Lower leg skin (tissue), 4 donors: Measurements from ENCODE around the gene NFASC. TPM values are rescaled to one million over a fixed set of nuclear protein-coding genes. Genes with fewer than 3 reads are reported as not detected.
A peak's percentile ranks its signal among the peaks of the same experiment; 100 is the strongest.

Source experiments
- DNase-seq, 2 donors: peaks; one replicate each; pipeline ENCODE4 v3.0.0-alpha.2; 2019; ENCODE audit warnings: low spot score in 2 of 2
- H3K4me3 ChIP-seq: fragments of 200-600 bp; sonication (generic); 2 replicates; pipeline ENCODE4 v1.5.1; 2017; ENCODE audit warnings: mild to moderate bottlenecking, low read depth; ENCODE audit not compliant: poor library complexity, severe bottlenecking
- POLR2A ChIP-seq, 2 donors: fragments of 450-650 bp; IDR thresholded peaks; one replicate each; pipeline ENCODE4 v1.6.1; 2016 to 2017; ENCODE audit warnings: antibody characterized with exemption in 2 of 2, mild to moderate bottlenecking in 1 of 2, moderate library complexity in 1 of 2
- WGBS, 2 donors: methylation state at CpG; one replicate each; pipeline ENCODE4 v1.1.5; 2018; 5-methylcytosine and 5-hydroxymethylcytosine counted together
- intact Hi-C: fragments of 100-400 bp; cut with DNase I; formaldehyde crosslinking; loops from one replicate; pipeline ENCODE4 v1.15.0; 2023; ENCODE audit warnings: low total_unique reads
- total RNA-seq, 4 donors: library from RNA; depleted of rRNA; stranded (reverse); fragments of >200 nt; gene quantifications; one replicate each; pipeline ENCODE4 v1.1.0, GENCODE V29; 2016
- TF ChIP-seq, protein P1 (sequence below), 3 donors: fragments of 450-650 bp; IDR thresholded peaks; one replicate each; pipeline ENCODE4 v1.5.1; 2016; ENCODE audit warnings: antibody characterized with exemption in 3 of 3, mild to moderate bottlenecking in 3 of 3, moderate library complexity in 2 of 3

The NFASC gene
- total RNA-seq, 4 donors from 2014 or later = 10.2 to 17.2 (median 14.2) TPM

DNA sequence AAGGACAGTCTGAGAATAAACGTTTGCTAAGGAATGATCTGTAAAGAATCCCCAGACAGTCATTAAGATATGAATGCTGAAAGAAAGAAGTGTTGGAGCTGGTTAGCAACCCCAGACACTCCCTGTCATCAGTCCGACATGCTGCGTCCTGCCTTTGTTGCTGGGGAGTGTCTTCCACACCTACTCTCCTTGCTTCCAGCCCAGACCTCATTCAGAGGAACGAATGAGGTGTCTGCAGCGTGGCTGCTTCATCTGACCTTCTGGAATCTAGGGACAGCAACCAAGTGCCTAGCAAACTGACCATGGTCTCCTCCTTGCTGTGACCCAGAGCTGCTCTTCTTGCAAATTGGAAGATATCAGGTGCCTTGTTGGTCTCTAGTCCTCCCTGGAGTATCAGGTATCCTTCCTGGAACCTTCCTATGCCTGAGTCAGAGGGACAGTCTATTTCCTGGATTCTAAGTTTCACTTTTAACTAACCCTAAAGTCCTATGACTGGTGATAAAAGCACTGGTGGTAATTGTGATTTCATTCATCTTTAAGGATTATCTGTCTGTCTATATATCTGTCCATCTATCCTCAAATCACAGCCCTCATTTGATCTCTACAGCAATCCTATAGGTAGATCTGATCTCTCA is 45.3 kb downstream of the NFASC start:
- 16 to 21% methylated on average over 5 of the region's 5 CpGs for WGBS, 2 donors
- DNase-seq = peak in 1 of 2 donors; percentile 62
- TF ChIP-seq POLR2A (IDR thresholded peaks at IDR 0.05) = no peak
- TF ChIP-seq, protein P1, sequence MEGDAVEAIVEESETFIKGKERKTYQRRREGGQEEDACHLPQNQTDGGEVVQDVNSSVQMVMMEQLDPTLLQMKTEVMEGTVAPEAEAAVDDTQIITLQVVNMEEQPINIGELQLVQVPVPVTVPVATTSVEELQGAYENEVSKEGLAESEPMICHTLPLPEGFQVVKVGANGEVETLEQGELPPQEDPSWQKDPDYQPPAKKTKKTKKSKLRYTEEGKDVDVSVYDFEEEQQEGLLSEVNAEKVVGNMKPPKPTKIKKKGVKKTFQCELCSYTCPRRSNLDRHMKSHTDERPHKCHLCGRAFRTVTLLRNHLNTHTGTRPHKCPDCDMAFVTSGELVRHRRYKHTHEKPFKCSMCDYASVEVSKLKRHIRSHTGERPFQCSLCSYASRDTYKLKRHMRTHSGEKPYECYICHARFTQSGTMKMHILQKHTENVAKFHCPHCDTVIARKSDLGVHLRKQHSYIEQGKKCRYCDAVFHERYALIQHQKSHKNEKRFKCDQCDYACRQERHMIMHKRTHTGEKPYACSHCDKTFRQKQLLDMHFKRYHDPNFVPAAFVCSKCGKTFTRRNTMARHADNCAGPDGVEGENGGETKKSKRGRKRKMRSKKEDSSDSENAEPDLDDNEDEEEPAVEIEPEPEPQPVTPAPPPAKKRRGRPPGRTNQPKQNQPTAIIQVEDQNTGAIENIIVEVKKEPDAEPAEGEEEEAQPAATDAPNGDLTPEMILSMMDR (IDR thresholded peaks at IDR 0.05) = no peak
- intact Hi-C loops = no loop called here
- H3K4me3 ChIP-seq = no peak overlapping the region

DNA sequence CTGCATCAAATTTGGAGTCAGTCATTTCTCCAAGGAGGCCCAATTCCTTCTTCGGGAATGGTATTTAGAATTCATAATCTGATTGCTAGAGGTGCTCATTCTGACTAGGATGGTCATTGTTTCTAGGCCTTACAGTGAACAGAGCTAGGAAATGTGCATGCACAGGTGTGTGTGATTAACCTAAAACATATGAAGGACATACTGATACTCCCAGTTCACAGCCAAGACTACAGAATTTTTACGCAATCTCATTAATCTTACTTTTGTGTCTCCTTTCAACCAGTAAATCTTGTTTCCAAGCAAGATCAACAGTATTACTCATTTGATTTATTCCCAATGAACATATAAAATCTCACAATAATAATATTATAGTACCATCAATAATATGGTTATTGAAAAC is 47.1 kb downstream of the NFASC start:
- WGBS, 2 donors = 90 to 96% methylated on average over 2 of the region's 2 CpGs
- DNase-seq = no peak
- no peak overlapping the region for H3K4me3 ChIP-seq
- intact Hi-C loops = no loop called here
- no peak for TF ChIP-seq POLR2A (IDR thresholded peaks at IDR 0.05)
- TF ChIP-seq, protein P1 (IDR thresholded peaks at IDR 0.05) = no peak

DNA sequence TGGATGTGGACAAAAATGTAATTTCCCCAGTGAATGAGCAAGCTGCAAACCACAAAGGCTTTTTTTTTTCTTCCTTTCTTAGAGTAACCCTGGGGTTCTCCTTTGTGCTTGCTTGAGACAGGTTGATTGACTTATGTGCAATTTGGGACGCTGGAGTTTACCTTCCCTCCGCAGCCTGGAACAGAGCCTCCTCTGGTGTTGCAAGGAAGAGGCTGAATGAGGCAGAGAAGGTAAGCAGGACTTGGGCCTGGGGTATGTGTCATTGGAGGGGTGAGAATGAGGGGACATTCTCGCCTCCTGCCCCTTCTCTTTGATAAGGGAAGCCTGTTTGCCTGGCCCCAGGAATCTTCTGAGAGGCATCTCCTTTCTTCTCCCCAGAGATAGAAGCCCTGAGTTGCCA is 49.8 kb downstream of the NFASC start:
- H3K4me3 ChIP-seq = no peak overlapping the region
- intact Hi-C loops = no loop called here
- 70 to 72% methylated on average over 3 of the region's 3 CpGs for WGBS, 2 donors
- TF ChIP-seq, protein P1 (IDR thresholded peaks at IDR 0.05) = no peak
- TF ChIP-seq POLR2A (IDR thresholded peaks at IDR 0.05) = no peak
- peak in 1 of 2 donors; percentile 46 for DNase-seq

DNA sequence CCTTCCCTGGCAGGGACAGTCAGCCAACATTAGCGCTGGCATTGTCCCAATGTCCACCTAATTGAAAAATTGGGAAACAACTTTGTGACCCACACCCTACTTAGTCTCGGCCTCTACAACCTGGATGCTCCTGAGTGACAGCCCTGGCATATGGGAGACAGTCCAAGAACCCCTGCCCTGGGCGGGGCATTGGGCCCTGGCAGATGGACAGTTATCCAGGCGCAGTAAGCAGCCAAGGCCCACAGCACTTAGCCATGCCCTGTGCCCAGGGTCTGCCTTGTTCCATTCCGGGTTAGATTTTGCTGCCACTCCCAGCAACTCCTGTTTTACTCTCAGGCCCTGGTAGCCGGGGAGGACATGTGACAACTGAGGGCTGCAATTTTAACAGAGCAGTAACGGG is 50.3 kb downstream of the NFASC start:
- TF ChIP-seq, protein P1 (IDR thresholded peaks at IDR 0.05) = no peak
- no peak for TF ChIP-seq POLR2A (IDR thresholded peaks at IDR 0.05)
- H3K4me3 ChIP-seq = no peak overlapping the region
- 77 to 82% methylated on average over 7 of the region's 7 CpGs for WGBS, 2 donors
- DNase-seq = peak in 1 of 2 donors; percentile 42
- intact Hi-C loops = no loop called here

DNA sequence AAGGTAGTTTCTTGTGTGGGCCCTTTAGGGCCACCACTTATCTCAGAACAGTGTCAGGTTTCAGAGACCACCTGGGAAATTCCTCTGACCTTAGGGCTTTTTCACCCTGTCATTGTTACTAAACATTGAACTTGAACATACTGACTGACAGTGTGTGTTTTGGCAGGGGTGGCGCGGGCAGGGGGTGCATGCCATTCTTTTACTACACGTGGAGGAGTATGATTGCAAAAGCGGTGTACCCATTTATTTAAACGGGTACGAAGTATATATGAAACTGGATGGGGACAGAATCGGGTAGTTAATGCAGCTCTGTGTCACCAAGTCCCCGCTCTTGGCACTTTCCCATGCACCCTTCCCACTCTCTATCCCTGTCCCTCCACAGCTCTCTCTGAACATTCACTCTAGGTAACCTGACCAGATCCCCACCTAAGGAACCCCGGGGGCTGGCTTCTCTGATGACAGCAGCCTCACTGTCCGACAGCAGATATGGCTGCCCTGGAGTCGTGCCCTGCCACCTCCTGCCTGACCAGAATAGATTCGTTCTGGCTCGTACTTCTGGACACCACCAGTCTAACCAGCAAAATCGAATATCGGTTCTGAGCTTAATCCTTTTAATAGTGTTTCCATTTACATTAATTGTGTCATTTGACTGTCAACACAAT is 51.3 kb downstream of the NFASC start:
- WGBS, 2 donors = 83 to 85% methylated on average over 15 of the region's 15 CpGs
- no peak for TF ChIP-seq POLR2A (IDR thresholded peaks at IDR 0.05)
- TF ChIP-seq, protein P1 (IDR thresholded peaks at IDR 0.05) = no peak
- H3K4me3 ChIP-seq = no peak overlapping the region
- intact Hi-C loops = no loop called here
- peak; percentile 7 to 77 for DNase-seq
